BJ (cell line): ENCODE measurements around the gene INSL3. TPM values are rescaled to one million over a fixed set of nuclear protein-coding genes. Genes with fewer than 3 reads are reported as not detected.
"Not testable (repeated sequence)": the region's sequence is repeated elsewhere in the genome, so short reads cannot be mapped to it uniquely, and the experiment has no call there.

ENCODE experiments used
- CTCF ChIA-PET: fragments of 350-600 bp; formaldehyde crosslinking; extraction: SDS; loops from one replicate; lab custom pipeline; 2021; ENCODE audit warnings: antibody characterized with exemption, inconsistent platforms; lab: Yijun Ruan, JAX
- POLR2A ChIA-PET: fragments of 300-600 bp; sonication (Branson Sonifier 250); formaldehyde crosslinking; extraction: SDS; loops from one replicate; lab custom pipeline; 2021; ENCODE audit warnings: antibody characterized with exemption; lab: Charles Lee
- DNase-seq: peaks from one replicate; pipeline ENCODE4 v3.0.0-alpha.2; 2011; ENCODE audit warnings: low read depth
- H3K27me3 ChIP-seq: 2 replicates; pipeline ENCODE4 v1.6.0; 2011; ENCODE audit warnings: low read length; ENCODE audit not compliant: control insufficient read depth, insufficient read depth
- H3K36me3 ChIP-seq: 2 replicates; pipeline ENCODE4 v1.5.1; 2011; ENCODE audit warnings: low read length; ENCODE audit not compliant: control insufficient read depth, insufficient read depth
- H3K4me3 ChIP-seq: 2 replicates; pipeline ENCODE4 v1.5.1; 2011; ENCODE audit warnings: low read depth, mild to moderate bottlenecking, control low read depth, low read length
- CTCF ChIP-seq: IDR thresholded peaks from 2 replicates; pipeline ENCODE4 v1.5.1; 2011; ENCODE audit warnings: low read depth, mild to moderate bottlenecking, control low read depth, inconsistent platforms, low read length, moderate library complexity; ENCODE audit not compliant: insufficient read depth
- polyA plus RNA-seq: library from polyadenylated mRNA; depleted of rRNA; stranded (reverse); fragments of >200 nt; gene quantifications from 2 replicates; pipeline ENCODE4 v1.2.3, GENCODE V29; 2011

Gene INSL3
- polyA plus RNA-seq, 1 experiment: 0.18 TPM

DNA sequence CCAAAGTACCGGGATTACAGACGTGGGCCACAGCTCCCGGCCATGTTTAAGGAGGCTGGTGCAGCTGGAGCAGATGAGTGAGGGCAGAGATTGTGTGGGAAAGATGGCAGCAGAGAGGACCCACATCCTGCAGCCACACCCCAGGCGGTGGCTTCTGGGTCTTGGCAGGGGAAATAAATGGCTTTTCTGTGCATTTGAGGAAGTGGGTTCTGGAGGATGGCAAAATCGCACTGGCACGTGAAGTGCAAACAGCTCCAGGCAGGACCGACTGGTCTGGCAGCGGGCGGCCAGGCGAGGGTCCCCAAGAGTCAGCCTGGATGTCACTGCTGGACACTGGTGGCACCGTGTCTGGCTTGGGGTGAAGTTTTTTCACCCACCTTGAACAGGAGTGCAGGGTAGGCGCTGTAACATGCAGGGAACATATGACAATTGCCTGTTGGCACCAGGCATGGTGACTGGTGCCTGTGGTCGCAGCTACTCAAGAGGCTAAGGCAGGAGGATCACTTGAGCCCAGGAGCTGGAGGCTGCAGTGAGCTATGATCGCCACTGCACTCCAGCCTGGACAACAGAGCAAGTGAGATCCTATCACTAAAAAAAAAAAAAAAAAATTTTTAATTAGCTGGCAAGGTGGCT is 17.9 kb downstream of the INSL3 start:
- DNase-seq: no peak
- Histone ChIP-seq H3K36me3 (no peaks in the 10 kb centered on the region), H3K4me3 (no peak overlapping the region), H3K27me3 (0 out of 2 replicates have a peak, but pooled peaks cover 3% of the 10 kb centered on the region)
- CTCF ChIA-PET: interaction anchor here (1.1 to 2.7 kb wide), 3 partner anchors 10 to 37 kb away, joined by 4 to 8 read pairs (median 6); no protein-coding TSS in a partner anchor
- TF ChIP-seq CTCF: no peak
- POLR2A ChIA-PET: no interaction called here

GRCh38 chr19:17802137-17802858 is 19.0 kb downstream of the INSL3 start:
- TF ChIP-seq CTCF: no peak
- ChIA-PET CTCF (interaction anchor here (0.6 to 2.7 kb wide), 5 partner anchors 11 to 306 kb away, joined by 3 to 8 read pairs (median 4); no protein-coding TSS in a partner anchor), POLR2A (no interaction called here)
- H3K4me3 ChIP-seq: no peak overlapping the region
- 0 out of 2 replicates have a peak, but pooled peaks cover 3% of the 10 kb centered on the region for H3K27me3 ChIP-seq
- no peaks in the 10 kb centered on the region for H3K36me3 ChIP-seq
- DNase-seq: no peak

DNA sequence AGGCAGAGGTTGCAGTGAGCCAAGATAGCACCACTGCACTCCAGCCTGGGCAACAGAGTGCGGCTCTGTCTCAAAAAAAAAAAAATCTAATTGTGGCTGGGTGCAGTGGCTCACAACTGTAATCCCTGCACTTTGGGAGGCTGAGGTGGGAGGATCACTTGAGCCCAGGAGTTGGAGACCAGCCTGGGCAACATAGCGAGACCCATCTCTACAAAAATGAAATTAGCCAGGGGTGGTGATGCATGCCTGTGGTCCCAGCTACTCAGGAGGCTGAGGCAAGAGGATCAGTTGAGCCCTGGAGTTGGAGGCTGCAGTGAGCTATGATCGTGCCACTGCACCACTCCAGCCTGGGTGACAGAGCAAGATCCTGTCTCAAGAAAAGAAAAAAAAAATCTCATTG is 22.7 kb downstream of the INSL3 start:
- not testable (repeated sequence) for H3K4me3 ChIP-seq, DNase-seq, H3K36me3 ChIP-seq
- POLR2A ChIA-PET: interaction anchor here (0.6 kb wide), 1 partner anchor 247 kb away, joined by 7 read pairs; no protein-coding TSS in a partner anchor
- CTCF ChIA-PET: interaction anchor here (0.8 to 1.2 kb wide), 2 partner anchors 15 to 28 kb away, joined by 3 to 4 read pairs; no protein-coding TSS in a partner anchor
- H3K27me3 ChIP-seq: peaks cover 11% of the 10 kb centered on the region

GRCh38 chr19:17797424-17798201 is 23.7 kb downstream of the INSL3 start:
- CTCF ChIA-PET: interaction anchor here (1.0 kb wide), 1 partner anchor 31 kb away, joined by 4 read pairs; no protein-coding TSS in a partner anchor
- peaks cover 11% of the 10 kb centered on the region for H3K27me3 ChIP-seq
- no peak for DNase-seq
- POLR2A ChIA-PET: no interaction called here
- H3K4me3 ChIP-seq: no peak overlapping the region
- no peaks in the 10 kb centered on the region for H3K36me3 ChIP-seq
- no peak for TF ChIP-seq CTCF

DNA sequence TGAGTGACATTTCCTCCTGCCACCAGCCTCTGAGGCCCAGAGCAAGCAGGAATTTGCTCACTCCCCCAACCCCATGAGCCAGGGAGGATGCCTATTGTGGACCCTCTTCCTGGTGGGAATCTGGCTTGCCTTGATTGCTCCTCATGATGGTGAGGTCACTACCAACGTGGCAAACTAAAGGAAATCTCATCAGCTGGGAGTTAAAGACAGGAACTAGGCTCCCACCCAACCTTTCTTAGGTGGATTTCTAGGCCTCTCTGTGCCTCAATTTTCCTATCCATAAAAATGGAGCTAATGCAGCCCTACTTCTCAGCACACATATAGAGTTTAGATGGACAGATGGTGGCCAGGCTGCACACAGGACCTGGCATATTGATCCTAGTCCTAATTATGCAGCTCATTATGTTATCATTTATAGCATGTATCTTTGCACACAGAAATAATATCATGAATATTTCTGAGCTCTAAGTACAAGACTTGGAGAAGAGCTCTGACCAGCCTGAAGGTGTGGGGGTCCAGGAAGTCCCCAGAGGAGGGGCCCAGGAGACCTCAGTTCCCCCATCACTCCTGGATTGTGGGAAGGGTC is 24.4 kb downstream of the INSL3 start:
- ChIA-PET POLR2A (no interaction called here), CTCF (interaction anchor here (1.0 kb wide), 1 partner anchor 30 kb away, joined by 4 read pairs; no protein-coding TSS in a partner anchor)
- Histone ChIP-seq H3K36me3 (no peaks in the 10 kb centered on the region), H3K27me3 (peaks cover 8% of the 10 kb centered on the region), H3K4me3 (no peak overlapping the region)
- TF ChIP-seq CTCF: no peak
- no peak for DNase-seq
